ENCODE data around the gene CPLANE1. TPM values are rescaled to one million over a fixed set of nuclear protein-coding genes. Genes with fewer than 3 reads are reported as not detected.
"Not testable (repeated sequence)": the region's sequence is repeated elsewhere in the genome, so short reads cannot be mapped to it uniquely, and the experiment has no call there.

The CPLANE1 gene
- 11.5 and 18.5 TPM in 2 replicates for polyA plus RNA-seq (2011; rRNA removed)
- 16.7 and 36.7 TPM in 2 replicates for polyA minus RNA-seq (2011; rRNA and poly(A)+ RNA removed)

- TF ChIP-seq, protein P1, sequence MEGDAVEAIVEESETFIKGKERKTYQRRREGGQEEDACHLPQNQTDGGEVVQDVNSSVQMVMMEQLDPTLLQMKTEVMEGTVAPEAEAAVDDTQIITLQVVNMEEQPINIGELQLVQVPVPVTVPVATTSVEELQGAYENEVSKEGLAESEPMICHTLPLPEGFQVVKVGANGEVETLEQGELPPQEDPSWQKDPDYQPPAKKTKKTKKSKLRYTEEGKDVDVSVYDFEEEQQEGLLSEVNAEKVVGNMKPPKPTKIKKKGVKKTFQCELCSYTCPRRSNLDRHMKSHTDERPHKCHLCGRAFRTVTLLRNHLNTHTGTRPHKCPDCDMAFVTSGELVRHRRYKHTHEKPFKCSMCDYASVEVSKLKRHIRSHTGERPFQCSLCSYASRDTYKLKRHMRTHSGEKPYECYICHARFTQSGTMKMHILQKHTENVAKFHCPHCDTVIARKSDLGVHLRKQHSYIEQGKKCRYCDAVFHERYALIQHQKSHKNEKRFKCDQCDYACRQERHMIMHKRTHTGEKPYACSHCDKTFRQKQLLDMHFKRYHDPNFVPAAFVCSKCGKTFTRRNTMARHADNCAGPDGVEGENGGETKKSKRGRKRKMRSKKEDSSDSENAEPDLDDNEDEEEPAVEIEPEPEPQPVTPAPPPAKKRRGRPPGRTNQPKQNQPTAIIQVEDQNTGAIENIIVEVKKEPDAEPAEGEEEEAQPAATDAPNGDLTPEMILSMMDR (IDR thresholded peaks at IDR 0.05; ENCODE audit: low read depth, low read length) = no peak
- ChIA-PET CTCF (interaction anchor here (0.5 kb wide), 1 partner anchor 129 kb away, joined by 3 read pairs; no protein-coding TSS in a partner anchor), POLR2A (interaction anchor here (0.5 to 0.8 kb wide), 3 partner anchors 26 to 266 kb away, joined by 3 to 5 read pairs (median 4); partner anchors contain the start of gene NUP155)
- Histone ChIP-seq H3K9me3 (ENCODE audit: control insufficient read depth, insufficient read depth, low read length) (no peaks in the 10 kb centered on the region), H3K27me3 (ENCODE audit: control insufficient read depth, insufficient read depth, low read length) (no peaks in the 10 kb centered on the region), H3K4me3 (ENCODE audit: low read depth, low read length) (peak within 1 kb of the TSS; percentile 79), H3K27ac (ENCODE audit: low read depth, low read length) (peak within 1 kb of the TSS; percentile 91)
- DNase-seq (ENCODE audit: low read depth, low spot score) = peak; percentile 29
These were observed at the start of gene CPLANE1 for GRCh38 chr5:37248970-37249814. TSS of gene CPLANE1 (minus strand) at chr5:37249376. CDS start at chr5:37247698, 1,678 bp downstream.

DNA sequence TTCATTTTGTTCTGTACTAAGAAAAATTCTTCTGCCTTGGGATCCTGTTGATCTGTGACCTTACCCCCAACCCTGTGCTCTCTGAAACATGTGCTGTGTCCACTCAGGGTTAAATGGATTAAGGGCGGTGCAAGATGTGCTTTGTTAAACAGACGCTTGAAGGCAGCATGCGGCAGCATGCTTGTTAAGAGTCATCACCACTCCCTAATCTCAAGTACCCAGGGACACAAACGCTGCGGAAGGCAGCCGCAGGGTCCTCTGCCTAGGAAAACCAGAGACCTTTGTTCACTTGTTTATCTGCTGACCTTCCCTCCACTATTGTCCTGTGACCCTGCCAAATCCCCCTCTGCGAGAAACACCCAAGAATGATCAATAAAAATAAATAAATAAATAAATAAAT, 47.1 kb upstream of the CPLANE1 start:
- DNase-seq (ENCODE audit: low read depth, low spot score); H3K27me3 ChIP-seq (ENCODE audit: control insufficient read depth, insufficient read depth, low read length); H3K4me3 ChIP-seq (ENCODE audit: low read depth, low read length); POLR2A ChIA-PET; H3K9me3 ChIP-seq (ENCODE audit: control insufficient read depth, insufficient read depth, low read length); CTCF ChIA-PET; H3K27ac ChIP-seq (ENCODE audit: low read depth, low read length): not testable (repeated sequence)

GRCh38 chr5:37283214-37283820, 34.1 kb upstream of the CPLANE1 start:
- Histone ChIP-seq H3K4me3 (ENCODE audit: low read depth, low read length) (no peak overlapping the region), H3K27me3 (ENCODE audit: control insufficient read depth, insufficient read depth, low read length) (no peaks in the 10 kb centered on the region), H3K9me3 (ENCODE audit: control insufficient read depth, insufficient read depth, low read length) (peaks cover 17% of the 10 kb centered on the region), H3K27ac (ENCODE audit: low read depth, low read length) (no peak overlapping the region)
- DNase-seq (ENCODE audit: low read depth, low spot score) = no peak
- ChIA-PET CTCF (no interaction called here), POLR2A (no interaction called here)
- TF ChIP-seq, protein P1 (IDR thresholded peaks at IDR 0.05; ENCODE audit: low read depth, low read length) = no peak

DNA sequence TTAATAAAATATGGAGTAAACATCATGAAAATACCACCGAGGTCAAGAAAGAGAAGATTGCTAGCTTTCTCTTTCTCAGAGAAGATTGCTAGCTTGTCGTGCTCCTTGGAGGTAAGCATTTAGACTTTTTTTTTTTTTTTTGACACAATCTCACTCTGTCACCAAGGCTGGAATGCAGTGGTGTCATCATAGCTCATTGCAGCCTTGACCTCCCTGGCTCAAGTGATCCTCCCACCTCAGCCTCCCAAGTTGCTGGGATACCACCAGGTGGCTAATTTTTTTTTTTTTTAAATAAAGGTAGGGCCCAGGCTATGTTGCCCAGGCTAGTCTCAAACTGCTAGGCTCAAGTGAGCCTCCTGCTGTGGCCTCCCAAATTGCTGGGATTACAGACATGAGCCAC, 26.3 kb upstream of the CPLANE1 start:
- Histone ChIP-seq H3K27me3 (ENCODE audit: control insufficient read depth, insufficient read depth, low read length) (no peaks in the 10 kb centered on the region), H3K9me3 (ENCODE audit: control insufficient read depth, insufficient read depth, low read length) (peaks cover 6% of the 10 kb centered on the region), H3K27ac (ENCODE audit: low read depth, low read length) (no peak overlapping the region), H3K4me3 (ENCODE audit: low read depth, low read length) (no peak overlapping the region)
- no peak for DNase-seq (ENCODE audit: low read depth, low spot score)
- ChIA-PET CTCF (interaction anchor here (0.7 kb wide), 1 partner anchor 164 kb away, joined by 3 read pairs; no protein-coding TSS in a partner anchor), POLR2A (interaction anchor here (0.7 kb wide), 1 partner anchor 10 kb away, joined by 6 read pairs; no protein-coding TSS in a partner anchor)
- TF ChIP-seq, protein P1 (IDR thresholded peaks at IDR 0.05; ENCODE audit: low read depth, low read length) = no peak

- no peak overlapping the region for H3K27ac ChIP-seq (ENCODE audit: low read depth, low read length)
These were observed 23.3 kb upstream of the CPLANE1 start for GRCh38 chr5:37272511-37272910.

DNA sequence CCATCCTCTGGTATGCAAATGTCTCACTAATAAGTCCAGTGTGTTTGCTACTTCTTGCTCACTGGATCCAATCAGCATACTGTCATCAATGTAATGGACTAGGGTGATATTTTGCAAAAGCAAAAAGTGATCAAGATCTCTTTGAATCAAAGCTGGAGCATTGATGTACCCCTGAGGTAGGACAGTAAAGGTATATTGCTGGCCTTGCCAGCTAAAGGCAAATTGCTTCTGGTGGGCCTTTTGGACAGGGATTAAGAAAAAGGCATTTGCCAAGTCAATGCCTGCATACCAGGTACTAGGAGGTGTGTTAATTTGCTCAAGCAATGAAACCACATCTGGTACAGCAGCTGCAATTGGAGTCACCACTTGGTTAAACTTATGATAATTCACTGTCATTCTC, 18.9 kb upstream of the CPLANE1 start:
- POLR2A ChIA-PET; CTCF ChIA-PET; H3K9me3 ChIP-seq (ENCODE audit: control insufficient read depth, insufficient read depth, low read length); H3K27me3 ChIP-seq (ENCODE audit: control insufficient read depth, insufficient read depth, low read length); H3K27ac ChIP-seq (ENCODE audit: low read depth, low read length); DNase-seq (ENCODE audit: low read depth, low spot score); H3K4me3 ChIP-seq (ENCODE audit: low read depth, low read length): not testable (repeated sequence)

More at GRCh38 chr5:37272511-37272910, 23.3 kb upstream of the CPLANE1 start:
- ChIA-PET CTCF (interaction anchor here (0.5 kb wide), 1 partner anchor 813 kb away, joined by 3 read pairs; no protein-coding TSS in a partner anchor), POLR2A (no interaction called here)
- Histone ChIP-seq H3K9me3 (ENCODE audit: control insufficient read depth, insufficient read depth, low read length) (peaks cover 4% of the 10 kb centered on the region; the same call in 1 of the 2 replicates), H3K4me3 (ENCODE audit: low read depth, low read length) (no peak overlapping the region), H3K27me3 (ENCODE audit: control insufficient read depth, insufficient read depth, low read length) (no peaks in the 10 kb centered on the region)
- no peak for DNase-seq (ENCODE audit: low read depth, low spot score)
- TF ChIP-seq, protein P1 (IDR thresholded peaks at IDR 0.05; ENCODE audit: low read depth, low read length) = no peak
